GM21423 (cell line): ENCODE results near the gene GFRAL.

Experiments
- ATAC-seq: cut with Tn5 transposase; IDR thresholded peaks from one replicate; pipeline ENCODE4 v1.9.1; 2021; ENCODE audit warnings: mild to moderate bottlenecking, moderate library complexity; ENCODE audit not compliant: unreplicated experiment

GFRAL gene

DNA sequence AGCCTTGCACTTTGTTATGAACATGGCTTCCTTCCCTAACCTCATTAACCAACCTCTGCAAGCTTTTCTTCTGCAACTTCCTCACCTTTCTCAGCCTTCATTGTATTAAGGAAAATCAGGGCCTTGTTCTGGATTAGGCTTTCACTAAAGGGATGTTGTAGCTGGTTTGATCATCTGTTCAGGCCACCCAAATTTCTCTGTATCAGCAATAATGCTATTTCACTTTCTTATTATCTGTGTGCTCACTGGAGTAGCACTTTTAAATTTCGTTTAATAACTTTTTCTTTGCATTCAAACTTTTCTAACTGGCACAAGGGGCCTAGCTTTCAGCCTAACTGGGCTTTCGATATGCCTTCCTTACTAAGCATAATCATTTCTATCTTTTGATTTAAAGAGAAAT, 96.7 kb downstream of the GFRAL start:
- ATAC-seq = no peak

DNA sequence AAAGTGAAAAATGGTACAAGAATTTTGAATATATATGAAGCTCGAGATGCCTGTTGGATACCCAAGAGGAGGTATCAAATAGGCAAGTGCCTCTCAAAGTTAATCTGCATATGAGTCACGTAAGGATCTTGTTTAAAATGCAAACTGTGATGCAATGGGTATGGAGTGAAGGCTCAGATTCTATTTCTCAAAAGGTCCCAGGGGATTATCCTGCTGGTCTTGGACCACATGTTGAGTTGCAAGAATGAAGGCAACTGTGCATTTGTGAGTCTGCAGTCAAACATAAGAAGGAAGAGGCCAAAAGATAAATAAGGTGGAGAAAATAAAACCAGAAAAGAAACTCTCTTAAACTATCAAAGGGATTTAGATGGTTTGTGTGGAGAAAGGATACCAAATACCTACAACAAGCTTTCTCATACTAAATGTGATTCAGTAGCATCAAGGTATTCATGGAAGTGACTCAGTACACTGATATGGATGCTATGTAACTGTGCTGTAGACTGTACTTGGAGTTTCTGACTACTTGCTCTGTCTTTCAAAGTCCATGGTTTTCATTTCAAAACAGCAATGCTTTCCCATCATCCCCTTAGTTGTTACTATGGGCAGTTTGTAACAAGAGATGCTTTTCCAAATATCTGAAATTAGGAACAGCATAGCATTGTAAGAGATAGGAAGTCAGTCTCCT, 106.3 kb downstream of the GFRAL start:
- no peak for ATAC-seq

DNA sequence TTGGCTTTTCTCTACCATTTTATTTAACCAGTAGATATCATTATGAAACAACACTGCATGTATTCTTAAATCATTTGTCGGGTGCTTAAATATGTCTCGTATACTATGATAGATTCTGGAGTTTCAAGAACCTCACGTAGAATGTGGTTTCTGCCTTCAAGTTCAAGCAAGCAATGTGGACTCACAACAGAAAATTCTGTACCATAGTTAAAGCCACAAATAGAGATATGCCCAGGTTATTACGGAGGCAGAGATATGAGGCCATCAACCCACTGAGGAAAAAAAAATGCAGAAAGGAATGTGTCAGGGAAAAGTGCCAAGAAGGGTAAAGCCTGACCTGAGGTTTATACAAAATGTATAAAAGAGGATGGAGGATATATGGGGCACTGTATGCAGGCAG, 109.9 kb downstream of the GFRAL start:
- ATAC-seq = no peak

DNA sequence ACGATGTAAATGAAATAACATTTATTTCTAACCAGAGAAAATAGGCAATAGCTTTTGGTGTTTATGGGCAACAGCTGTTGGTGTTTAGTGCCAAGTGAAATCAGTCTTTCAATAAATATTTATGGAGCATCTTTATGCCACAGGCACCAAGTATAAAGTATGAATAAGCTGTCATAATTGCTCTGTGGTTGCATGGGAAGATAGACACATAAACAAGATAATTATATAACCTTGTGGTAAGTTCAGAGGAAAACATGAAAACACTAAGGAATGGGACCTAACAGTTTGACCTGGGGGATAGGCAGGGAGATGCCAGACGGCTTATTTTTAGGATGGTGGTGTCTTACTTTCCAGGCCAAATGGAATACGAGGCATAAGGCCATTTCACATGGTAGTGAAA, 110.9 kb downstream of the GFRAL start:
- no peak for ATAC-seq

DNA sequence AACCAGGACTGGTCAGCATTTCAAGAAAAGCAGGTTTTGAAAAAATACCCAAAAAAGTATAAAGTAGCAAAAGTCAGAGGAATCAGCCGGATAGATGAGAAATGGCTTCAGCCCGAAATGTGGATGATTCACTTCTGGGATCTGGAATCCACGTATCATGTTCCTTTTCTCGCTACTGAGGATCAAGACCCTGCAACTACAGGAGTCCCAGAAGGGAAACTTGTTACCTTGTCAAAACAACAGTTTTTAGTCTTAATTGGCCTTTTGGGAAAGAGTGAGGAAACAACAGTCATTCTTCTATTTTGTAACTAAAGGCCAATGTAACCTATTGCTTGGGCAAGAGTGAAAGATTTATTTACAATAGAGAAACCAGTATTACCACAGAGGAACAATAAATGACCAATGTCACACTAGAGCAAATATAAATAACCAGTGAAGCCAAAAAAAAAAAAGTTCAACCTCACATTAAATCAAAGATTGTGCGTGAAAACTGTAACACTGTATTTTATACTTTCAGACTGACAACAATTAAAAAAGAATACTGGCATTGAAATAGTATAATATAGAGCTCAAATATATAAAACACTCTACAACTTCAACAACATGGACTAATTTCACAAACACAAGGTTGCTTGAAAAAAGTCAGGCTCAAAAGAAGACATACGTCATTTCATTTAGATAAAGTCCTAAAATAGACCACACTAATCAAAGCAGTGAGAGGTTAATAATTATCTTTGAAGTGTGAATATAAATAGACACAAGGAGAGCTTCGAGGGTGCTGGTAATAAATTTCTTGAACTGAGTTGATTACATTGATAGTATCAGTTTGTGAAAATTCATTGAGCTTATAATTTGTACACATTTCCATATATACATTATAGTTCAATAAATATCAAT, 116.2 kb downstream of the GFRAL start:
- ATAC-seq = no peak

DNA sequence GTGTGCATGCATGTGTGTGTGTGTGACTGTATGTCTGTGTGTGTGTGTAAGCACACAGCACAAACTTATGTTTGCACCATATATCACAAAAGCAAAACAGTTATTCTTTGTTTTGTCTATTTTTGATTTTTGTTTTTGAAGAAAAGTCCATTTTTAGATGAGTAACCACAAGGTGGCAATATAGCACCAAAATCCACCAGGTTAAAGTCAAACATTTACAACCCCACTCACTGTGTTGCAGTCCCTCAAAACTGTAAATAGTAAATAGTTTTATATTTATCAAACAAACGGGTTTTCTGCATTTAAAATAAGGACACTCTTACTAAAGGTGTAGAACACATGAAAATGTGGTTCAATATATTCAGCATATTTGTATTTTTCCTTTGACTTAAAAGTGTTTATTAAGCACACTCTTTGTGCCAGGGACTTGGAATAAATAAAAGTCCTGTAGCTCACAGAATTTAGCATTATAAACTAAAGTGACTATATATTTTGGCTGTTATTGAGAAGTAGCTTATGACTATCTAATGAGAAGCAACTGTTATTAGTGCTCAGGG, 118.5 kb downstream of the GFRAL start:
- ATAC-seq = no peak

DNA sequence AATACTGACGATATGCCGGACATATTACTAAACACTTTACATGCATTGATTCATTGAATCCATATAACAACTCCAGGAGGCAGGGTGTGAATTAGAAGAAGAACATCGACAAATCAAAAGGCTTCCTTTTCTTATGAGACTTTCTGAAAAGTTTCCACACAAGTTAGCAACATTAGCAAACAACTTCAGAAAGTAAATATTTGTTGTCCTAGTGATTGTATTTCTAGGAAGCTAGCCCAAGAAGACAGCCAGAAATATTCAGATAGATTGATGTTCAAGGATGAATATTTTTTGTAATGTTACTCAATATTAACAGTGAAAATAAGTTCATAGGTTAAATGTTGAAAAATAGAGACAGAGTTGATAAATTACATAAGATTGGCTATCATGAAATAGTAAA, 120.6 kb downstream of the GFRAL start:
- no peak for ATAC-seq

DNA sequence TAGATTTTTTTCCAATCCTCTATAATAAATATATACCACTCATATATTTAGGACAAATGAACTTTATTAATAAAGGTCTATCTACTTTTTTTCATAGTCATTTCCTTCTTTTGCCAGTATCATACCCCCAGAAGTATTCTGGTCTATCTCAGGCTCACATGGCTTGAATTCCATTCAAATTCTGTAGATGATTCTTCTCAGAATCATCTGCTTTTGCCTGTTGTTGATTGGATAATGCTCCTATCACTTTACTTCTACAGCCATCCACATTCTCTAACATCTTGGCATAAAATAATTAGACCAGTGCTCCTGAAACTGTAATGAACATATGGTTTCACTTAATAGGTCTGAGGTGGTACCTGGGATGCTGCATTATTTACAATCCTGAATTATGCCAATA, 121.2 kb downstream of the GFRAL start:
- ATAC-seq = no peak

DNA sequence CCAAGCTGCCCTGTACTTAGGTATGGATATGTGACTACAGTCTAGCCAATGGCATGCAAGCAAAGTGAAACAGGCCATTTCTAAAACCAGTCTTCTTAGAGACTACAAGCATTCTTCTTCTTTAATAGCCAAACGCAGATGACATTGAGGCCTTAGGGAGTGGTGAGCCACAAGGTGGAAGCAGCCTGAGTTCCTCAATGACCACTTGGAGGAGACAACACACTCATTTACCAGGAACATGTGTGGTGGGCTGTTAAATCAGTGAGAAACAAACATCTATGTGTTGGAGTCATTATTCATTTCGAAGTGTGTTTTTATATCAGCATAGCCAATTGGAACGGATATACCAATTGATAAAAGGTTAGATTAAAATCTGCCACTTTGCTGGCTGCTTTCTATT, 122.0 kb downstream of the GFRAL start:
- ATAC-seq = no peak

DNA sequence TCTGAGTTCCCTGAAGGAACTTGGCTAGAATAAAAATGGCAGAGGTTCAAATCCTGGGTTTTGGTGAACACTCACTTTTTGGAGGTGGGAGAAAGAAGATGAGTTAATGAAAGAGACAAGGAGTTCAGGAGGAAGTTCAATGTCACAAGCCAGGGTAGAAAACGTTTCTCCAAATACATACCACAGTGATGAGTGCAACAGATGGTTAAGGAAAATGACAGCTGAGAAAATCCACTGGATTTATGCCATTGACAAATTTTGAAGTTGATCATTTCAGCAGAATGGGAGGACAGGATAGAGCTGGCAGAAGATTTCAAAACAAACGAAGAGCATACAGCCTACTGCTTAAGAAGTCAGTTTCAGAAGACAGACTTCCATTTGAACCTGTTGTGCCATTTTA, 122.7 kb downstream of the GFRAL start:
- ATAC-seq = no peak
